Urinary bladder (tissue), 4 donors: ENCODE measurements around the gene ABCB7. TPM values are rescaled to one million over a fixed set of nuclear protein-coding genes. Genes with fewer than 3 reads are reported as not detected.
"Not testable (repeated sequence)": the region's sequence is repeated elsewhere in the genome, so short reads cannot be mapped to it uniquely, and the experiment has no call there.

Experiments used
- DNase-seq: peaks from one replicate; pipeline ENCODE4 v3.0.0-alpha.2; 2015; ENCODE audit errors: extremely low spot score
- H3K27ac ChIP-seq: one replicate; pipeline ENCODE4 v1.5.1; 2013; ENCODE audit warnings: low read depth, mild to moderate bottlenecking, moderate library complexity
- H3K36me3 ChIP-seq: one replicate; pipeline ENCODE4 v1.6.1; 2013; ENCODE audit warnings: mild to moderate bottlenecking, moderate library complexity; ENCODE audit not compliant: insufficient read depth
- H3K4me1 ChIP-seq: one replicate; pipeline ENCODE4 v1.6.1; 2013; ENCODE audit warnings: mild to moderate bottlenecking, moderate library complexity; ENCODE audit not compliant: insufficient read depth
- H3K4me3 ChIP-seq: one replicate; pipeline ENCODE4 v1.5.1; 2013; ENCODE audit warnings: low read depth, low read length
- WGBS: extraction: QIAGEN DNeasy Blood & Tissue Kit; methylation state at CpG from one replicate; pipeline ENCODE4 v1.1.7; 2013; 5-methylcytosine and 5-hydroxymethylcytosine counted together
- polyA plus RNA-seq: library from polyadenylated mRNA; stranded (reverse); fragments of 200-250 nt; gene quantifications from one replicate; pipeline ENCODE4 v1.2.3, GENCODE V29; 2013
- total RNA-seq: library from RNA; depleted of rRNA; stranded (reverse); fragments of >200 nt; gene quantifications from one replicate; pipeline ENCODE4 v1.2.3, GENCODE V29; 2014
- donor health status: healthy with polysubstance abuse.
- donor health status: healthy.

The ABCB7 gene
- total RNA-seq (26.4 TPM), polyA plus RNA-seq (17.0 TPM)

GRCh38 chrX:75155827-75156525, at the start of gene ABCB7:
Gene ABCB7, minus strand, starts transcription at chrX:75156283. Its CDS starts 11 bp downstream, at chrX:75156272.
- peak; percentile 41 for DNase-seq
- H3K27ac ChIP-seq, result peak within 1 kb of the TSS; percentile 69
- no peaks in the 10 kb centered on the region for H3K4me1 ChIP-seq
- no peaks in the 10 kb centered on the region for H3K36me3 ChIP-seq
- under 1% methylated on average over 35 of the region's 35 CpGs for WGBS
- H3K4me3 ChIP-seq, result peak within 1 kb of the TSS; percentile 66

- WGBS, result 85% methylated on average over 27 of the region's 27 CpGs
- H3K36me3 ChIP-seq, H3K4me3 ChIP-seq, H3K27ac ChIP-seq, DNase-seq, H3K4me1 ChIP-seq: not testable (repeated sequence)
Observed at GRCh38 chrX:75188415-75189206, 32.5 kb upstream of the ABCB7 start.

GRCh38 chrX:75181721-75182120, 25.6 kb upstream of the ABCB7 start:
- H3K4me1 ChIP-seq, result no peaks in the 10 kb centered on the region
- H3K36me3 ChIP-seq, result no peaks in the 10 kb centered on the region
- DNase-seq, result no peak

GRCh38 chrX:75179536-75180293, 23.6 kb upstream of the ABCB7 start:
- not testable (repeated sequence) for DNase-seq, H3K36me3 ChIP-seq, H3K4me1 ChIP-seq, H3K4me3 ChIP-seq, H3K27ac ChIP-seq
- WGBS, result 91% methylated on average over 12 of the region's 25 CpGs

More at GRCh38 chrX:75181721-75182120, 25.6 kb upstream of the ABCB7 start:
- no peak overlapping the region for H3K4me3 ChIP-seq
- no peak overlapping the region for H3K27ac ChIP-seq

GRCh38 chrX:75172257-75172890, 16.3 kb upstream of the ABCB7 start:
- H3K36me3 ChIP-seq, DNase-seq, H3K4me3 ChIP-seq, H3K4me1 ChIP-seq, H3K27ac ChIP-seq: not testable (repeated sequence)
- WGBS, result 73% methylated on average over 16 of the region's 16 CpGs

- WGBS, result 88% methylated on average over 3 of the region's 3 CpGs
- Histone ChIP-seq H3K4me1 (no peaks in the 10 kb centered on the region), H3K27ac (no peak overlapping the region), H3K4me3 (no peak overlapping the region), H3K36me3 (no peaks in the 10 kb centered on the region)
- DNase-seq, result no peak
Observed at GRCh38 chrX:75158054-75158453, 2.0 kb upstream of the ABCB7 start.

GRCh38 chrX:75156531-75156945, 455 bp upstream of the ABCB7 start:
- H3K36me3 ChIP-seq, result no peaks in the 10 kb centered on the region
- no peaks in the 10 kb centered on the region for H3K4me1 ChIP-seq
- H3K27ac ChIP-seq, result peak overlapping the region; percentile 50
- peak overlapping the region; percentile 66 for H3K4me3 ChIP-seq
- peak; percentile 25 for DNase-seq
- 2% methylated on average over 7 of the region's 7 CpGs for WGBS

- Histone ChIP-seq H3K4me1 (no peaks in the 10 kb centered on the region), H3K4me3 (peak overlapping the region; percentile 66), H3K27ac (peak overlapping the region; percentile 2), H3K36me3 (no peaks in the 10 kb centered on the region)
- no peak for DNase-seq
- 1% methylated on average over 6 of the region's 6 CpGs for WGBS
Observed at GRCh38 chrX:75155447-75155826, 646 bp downstream of the ABCB7 start.

- Histone ChIP-seq H3K36me3 (no peaks in the 10 kb centered on the region), H3K4me3 (no peak overlapping the region), H3K27ac (no peak overlapping the region), H3K4me1 (no peaks in the 10 kb centered on the region)
- 38% methylated on average over 1 of the region's 1 CpG for WGBS
- DNase-seq, result no peak
Observed at GRCh38 chrX:75154871-75155270, 1.2 kb downstream of the ABCB7 start.

GRCh38 chrX:75151827-75152592, 4.1 kb downstream of the ABCB7 start:
- H3K4me1 ChIP-seq, result no peaks in the 10 kb centered on the region
- no peak for DNase-seq
- WGBS, result 65% methylated on average over 3 of the region's 3 CpGs
- no peak overlapping the region for H3K27ac ChIP-seq
- H3K36me3 ChIP-seq, result no peaks in the 10 kb centered on the region
- no peak overlapping the region for H3K4me3 ChIP-seq

- WGBS, result 88% methylated on average over 1 of the region's 1 CpG
- no peak for DNase-seq
- Histone ChIP-seq H3K4me1 (no peaks in the 10 kb centered on the region), H3K27ac (no peak overlapping the region), H3K4me3 (no peak overlapping the region), H3K36me3 (no peaks in the 10 kb centered on the region)
Observed at GRCh38 chrX:75149654-75150053, 6.4 kb downstream of the ABCB7 start.

- 79% methylated on average over 5 of the region's 5 CpGs for WGBS
- DNase-seq, result no peak
- no peak overlapping the region for H3K4me3 ChIP-seq
- no peaks in the 10 kb centered on the region for H3K36me3 ChIP-seq
- H3K27ac ChIP-seq, result no peak overlapping the region
- H3K4me1 ChIP-seq, result no peaks in the 10 kb centered on the region
Observed at GRCh38 chrX:75132672-75133071, 23.4 kb downstream of the ABCB7 start.
